HG03064 (cell line): Measurements from ENCODE around the gene OSBPL8.
"Not testable (repeated sequence)": the region's sequence is repeated elsewhere in the genome, so short reads cannot be mapped to it uniquely, and the experiment has no call there.

Experiments
- ATAC-seq: cut with Tn5 transposase; IDR thresholded peaks from one replicate; pipeline ENCODE4 v1.9.1; 2021; ENCODE audit warnings: low read depth; ENCODE audit not compliant: unreplicated experiment

The OSBPL8 gene

GRCh38 chr12:76374386-76375020 is 185.1 kb downstream of the OSBPL8 start:
- ATAC-seq = no peak

- no peak for ATAC-seq
Observed at GRCh38 chr12:76368230-76368629, 191.3 kb downstream of the OSBPL8 start.

- ATAC-seq = no peak
Observed at GRCh38 chr12:76366163-76366562, 193.4 kb downstream of the OSBPL8 start.

GRCh38 chr12:76364131-76364530 is 195.4 kb downstream of the OSBPL8 start:
- not testable (repeated sequence) for ATAC-seq

GRCh38 chr12:76360316-76360715 is 199.3 kb downstream of the OSBPL8 start:
- ATAC-seq = no peak

GRCh38 chr12:76356071-76356470 is 203.5 kb downstream of the OSBPL8 start:
- no peak for ATAC-seq

- ATAC-seq = peak; percentile 99
Observed at GRCh38 chr12:76348079-76348901, 211.3 kb downstream of the OSBPL8 start, which contains the start of gene BBS10. BBS10 (minus strand) TSS chr12:76348415; CDS start chr12:76348358, 57 bp downstream.

- peak; percentile 33 for ATAC-seq
Observed at GRCh38 chr12:76346798-76347420, 212.7 kb downstream of the OSBPL8 start.

GRCh38 chr12:76346236-76346635 is 213.3 kb downstream of the OSBPL8 start:
- no peak for ATAC-seq

GRCh38 chr12:76345569-76345968 is 214.0 kb downstream of the OSBPL8 start:
- no peak for ATAC-seq

- no peak for ATAC-seq
Observed at GRCh38 chr12:76341436-76342030, 218.0 kb downstream of the OSBPL8 start.

- no peak for ATAC-seq
Observed at GRCh38 chr12:76340680-76341435, 218.7 kb downstream of the OSBPL8 start.

GRCh38 chr12:76337583-76337982 is 222.0 kb downstream of the OSBPL8 start:
- ATAC-seq = no peak

- ATAC-seq = no peak
Observed at GRCh38 chr12:76332606-76333005, 227.0 kb downstream of the OSBPL8 start.

- no peak for ATAC-seq
Observed at GRCh38 chr12:76329606-76330005, 230.0 kb downstream of the OSBPL8 start.

GRCh38 chr12:76329159-76329558 is 230.4 kb downstream of the OSBPL8 start:
- ATAC-seq = no peak

- ATAC-seq = not testable (repeated sequence)
Observed at GRCh38 chr12:76319595-76320319, 239.8 kb downstream of the OSBPL8 start.

GRCh38 chr12:76318773-76319594 is 240.6 kb downstream of the OSBPL8 start:
- no peak for ATAC-seq

- no peak for ATAC-seq
Observed at GRCh38 chr12:76317976-76318375, 241.6 kb downstream of the OSBPL8 start.
